GDM1 (cell line): Measurements from ENCODE around the gene WWC2.
"Not testable (repeated sequence)": the region's sequence is repeated elsewhere in the genome, so short reads cannot be mapped to it uniquely, and the experiment has no call there.

Experiments used
- DNase-seq: peaks from one replicate; lab custom pipeline; 2025; lab: John Stamatoyannopoulos, UW

WWC2 gene

GRCh38 chr4:183100827-183101226, 1.8 kb downstream of the WWC2 start:
- DNase-seq = no peak

DNA sequence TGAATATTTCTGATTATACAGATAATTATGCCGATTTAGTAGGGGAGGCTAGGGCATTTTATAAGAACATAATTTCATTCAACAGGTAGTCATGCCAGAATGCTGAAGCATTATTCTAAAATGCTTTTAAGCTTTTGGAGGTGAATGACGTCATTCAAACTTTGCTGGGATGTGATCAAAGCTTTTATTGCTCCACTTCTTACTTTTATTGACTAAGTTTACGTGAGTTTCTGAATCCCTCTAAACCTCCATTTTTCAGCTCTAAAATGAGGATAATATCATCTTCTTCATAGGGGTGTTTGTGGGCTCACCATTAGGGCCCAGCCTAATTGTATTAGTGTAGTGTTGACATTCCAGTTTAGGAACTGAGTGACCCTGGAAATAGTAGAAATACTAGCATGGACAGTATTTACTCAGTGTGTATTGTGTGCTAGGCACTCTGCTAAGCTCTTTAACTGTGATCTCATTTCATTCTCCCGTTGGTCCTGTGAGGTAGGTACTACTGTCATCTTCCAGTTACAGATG, 3.0 kb downstream of the WWC2 start:
- DNase-seq = no peak

DNA sequence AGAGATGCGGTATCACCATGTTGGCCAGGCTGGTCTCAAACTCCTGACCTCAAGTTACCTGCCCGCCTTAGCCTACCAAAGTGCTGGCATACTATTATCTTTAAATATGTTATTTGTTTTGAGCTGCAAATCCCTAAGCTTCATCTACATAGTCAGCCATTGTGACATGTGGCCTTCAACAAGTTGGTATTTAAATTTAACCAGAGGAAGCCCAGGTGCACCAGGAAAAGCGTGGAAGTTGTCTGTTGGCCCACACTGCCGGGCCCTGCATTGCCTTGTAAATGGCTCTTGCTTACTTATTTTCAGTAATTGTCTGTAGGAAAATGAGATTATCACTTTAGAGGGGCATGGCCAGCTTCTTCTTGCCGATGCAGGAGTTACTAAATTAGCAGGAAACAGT, 6.0 kb downstream of the WWC2 start:
- DNase-seq = no peak

GRCh38 chr4:183106839-183107238, 7.8 kb downstream of the WWC2 start:
- no peak for DNase-seq

DNA sequence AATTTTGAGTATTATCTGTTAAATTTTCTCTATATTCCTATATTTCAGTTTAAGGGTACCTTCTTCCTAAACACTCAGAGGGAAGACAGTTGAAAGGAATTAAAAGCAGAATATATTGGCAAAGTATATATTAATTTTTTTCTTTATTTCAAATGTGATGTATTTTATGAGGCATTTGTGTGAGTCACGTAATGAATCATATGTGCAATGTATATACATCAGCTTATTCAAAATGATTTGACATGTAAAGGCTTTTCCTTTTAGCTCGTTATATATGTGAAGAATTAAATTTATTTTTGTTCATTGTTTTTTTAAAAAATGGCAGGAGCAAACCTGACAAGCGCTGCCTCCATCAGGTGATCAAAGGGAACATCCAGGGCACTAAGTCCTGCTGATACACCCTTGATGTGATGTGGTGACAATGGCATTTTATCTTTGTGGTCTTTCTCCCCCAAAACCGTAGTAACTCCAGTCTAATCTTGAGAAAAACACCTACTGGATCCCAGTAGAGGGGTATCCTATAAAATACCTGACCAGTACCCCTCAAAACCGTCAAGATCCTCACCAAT, 8.9 kb downstream of the WWC2 start:
- no peak for DNase-seq

DNA sequence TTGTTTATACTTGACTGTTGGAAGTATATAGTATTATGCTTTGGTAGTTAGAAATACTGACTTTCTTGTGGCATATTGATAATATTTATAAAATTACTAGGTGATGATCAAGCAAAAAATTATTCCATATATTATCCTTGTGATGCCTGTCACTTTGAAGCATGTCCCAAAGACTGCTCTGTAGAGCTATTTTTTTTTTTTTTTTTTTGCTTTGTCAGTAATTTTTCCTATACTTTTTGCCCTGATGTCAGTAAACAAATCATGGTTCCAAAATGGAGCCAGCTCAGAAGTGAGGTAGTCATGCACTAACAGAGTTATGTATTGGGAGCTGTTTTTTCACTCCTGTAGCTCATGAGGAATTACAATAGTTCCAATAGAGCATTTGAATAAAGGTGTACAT, 11.2 kb downstream of the WWC2 start:
- DNase-seq = no peak

GRCh38 chr4:183111452-183111885, 12.4 kb downstream of the WWC2 start:
- DNase-seq = no peak

- DNase-seq = no peak
Measured at GRCh38 chr4:183118141-183118540, 19.1 kb downstream of the WWC2 start.

DNA sequence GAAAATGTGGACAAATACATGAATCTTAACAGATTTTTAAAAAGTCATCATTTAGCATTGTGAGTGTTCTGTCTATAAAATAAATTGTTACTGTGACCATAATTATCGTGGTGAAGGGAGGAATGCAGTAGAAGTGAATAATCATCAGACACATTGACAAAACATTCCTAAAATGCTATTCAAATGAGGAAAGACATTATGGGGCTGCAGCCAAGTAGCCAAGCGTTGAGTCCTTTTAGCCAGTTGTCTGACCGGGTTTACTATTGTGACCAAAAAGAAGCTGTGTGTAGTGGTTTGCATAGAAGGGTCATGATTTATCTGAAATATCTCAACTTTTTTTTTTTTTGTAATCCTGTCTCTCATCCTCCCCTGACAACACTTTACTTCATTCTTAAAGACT, 19.5 kb downstream of the WWC2 start:
- DNase-seq = no peak

GRCh38 chr4:183121660-183122059, 22.6 kb downstream of the WWC2 start:
- DNase-seq = not testable (repeated sequence)

GRCh38 chr4:183124228-183124627, 25.2 kb downstream of the WWC2 start:
- no peak for DNase-seq

GRCh38 chr4:183124865-183125264, 25.8 kb downstream of the WWC2 start:
- DNase-seq = no peak

DNA sequence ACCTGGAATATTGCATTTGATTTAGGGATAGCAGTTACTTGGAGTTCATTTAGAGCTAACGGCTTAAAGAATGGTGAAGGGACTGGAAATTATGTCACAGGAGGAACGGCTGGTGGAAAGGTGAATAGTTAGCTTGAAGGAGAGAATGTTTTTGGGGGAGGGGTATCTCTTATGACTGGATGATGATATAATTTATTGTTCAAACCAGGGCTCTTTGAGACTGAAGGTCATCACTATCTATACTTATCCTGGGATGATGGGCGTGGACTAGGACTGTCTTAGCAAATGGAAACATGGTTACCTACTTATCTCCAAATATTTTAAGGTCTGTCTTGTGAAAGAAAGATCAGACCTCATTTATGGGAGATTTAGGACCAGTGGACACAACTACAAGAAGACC, 30.1 kb downstream of the WWC2 start:
- DNase-seq = no peak

DNA sequence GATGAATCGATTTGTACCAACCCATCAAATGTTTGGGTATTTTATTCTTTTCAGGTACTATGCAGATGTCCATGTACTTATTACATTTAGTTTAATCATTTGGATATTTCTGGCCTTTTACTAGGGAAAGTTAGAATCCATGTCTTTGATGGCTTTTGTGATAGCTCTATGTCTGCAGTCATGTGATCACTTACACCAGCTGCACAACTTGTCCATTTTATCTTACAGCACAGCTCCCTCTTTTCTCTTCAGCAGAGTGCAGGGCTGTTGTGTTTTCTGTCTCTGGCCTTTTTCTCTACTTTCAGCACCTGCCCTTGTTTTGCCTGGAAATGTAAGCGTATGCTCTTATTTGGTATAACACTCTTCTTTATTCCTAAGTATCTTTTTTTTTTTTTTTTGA, 30.6 kb downstream of the WWC2 start:
- DNase-seq = no peak

DNA sequence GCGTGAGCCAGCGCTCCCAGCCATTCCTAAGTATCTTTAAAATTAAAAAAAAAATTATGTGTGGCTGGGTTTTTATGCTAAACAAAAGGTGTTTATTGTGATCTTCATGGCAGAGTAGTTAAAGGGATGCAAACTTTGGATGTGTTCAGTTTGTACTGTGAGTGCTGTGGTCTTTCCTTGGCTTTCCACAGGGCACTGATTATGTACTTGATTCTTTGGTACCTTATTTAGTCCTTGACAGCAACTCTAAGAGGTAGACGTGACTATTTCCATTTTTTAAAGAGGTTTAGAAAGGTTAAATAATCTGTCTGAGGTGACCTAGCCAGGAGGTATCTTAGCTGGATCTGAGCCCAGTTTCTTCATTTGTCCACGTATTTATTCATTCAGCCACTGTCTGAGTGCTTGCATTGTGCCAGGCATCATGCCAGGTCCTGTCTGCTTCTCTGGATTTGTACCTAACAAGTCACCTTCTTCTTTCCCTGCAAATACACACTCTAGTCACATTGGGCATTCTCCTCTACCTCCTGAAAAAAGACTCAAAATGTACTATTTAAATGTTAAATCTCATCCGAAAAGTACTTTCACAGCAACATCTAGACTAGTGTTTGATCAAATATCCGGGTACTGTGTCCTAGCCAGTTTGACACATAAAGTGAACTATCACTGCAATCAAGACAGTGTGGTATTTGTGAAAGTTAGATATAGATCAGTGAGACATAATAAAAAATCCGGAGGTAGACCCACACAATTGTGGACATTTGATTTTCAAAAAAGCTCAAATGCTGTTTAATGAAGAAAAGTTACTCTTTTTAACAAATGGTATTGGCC, 31.5 kb downstream of the WWC2 start:
- DNase-seq = no peak

GRCh38 chr4:183132081-183132480, 33.0 kb downstream of the WWC2 start:
- DNase-seq = no peak

DNA sequence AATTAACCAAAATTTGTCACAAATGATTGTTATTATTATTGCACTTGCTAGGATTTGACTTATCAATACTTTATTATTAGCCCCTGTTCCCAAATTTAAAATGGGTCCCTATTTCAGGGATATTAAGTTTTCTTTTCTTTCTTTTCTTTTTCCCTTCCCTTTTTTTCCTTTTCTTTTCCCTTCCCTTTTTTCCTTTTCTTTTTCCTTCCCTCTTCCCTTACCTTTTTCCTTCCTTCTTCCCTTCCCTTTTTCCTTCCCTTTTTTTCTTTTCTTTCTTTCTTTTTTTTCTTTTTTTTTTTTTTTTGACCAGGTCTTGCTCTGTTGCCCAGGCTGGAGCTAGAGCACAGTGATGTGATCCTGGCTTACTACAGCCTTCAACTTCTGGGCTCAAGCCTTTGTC, 33.8 kb downstream of the WWC2 start:
- DNase-seq = no peak

DNA sequence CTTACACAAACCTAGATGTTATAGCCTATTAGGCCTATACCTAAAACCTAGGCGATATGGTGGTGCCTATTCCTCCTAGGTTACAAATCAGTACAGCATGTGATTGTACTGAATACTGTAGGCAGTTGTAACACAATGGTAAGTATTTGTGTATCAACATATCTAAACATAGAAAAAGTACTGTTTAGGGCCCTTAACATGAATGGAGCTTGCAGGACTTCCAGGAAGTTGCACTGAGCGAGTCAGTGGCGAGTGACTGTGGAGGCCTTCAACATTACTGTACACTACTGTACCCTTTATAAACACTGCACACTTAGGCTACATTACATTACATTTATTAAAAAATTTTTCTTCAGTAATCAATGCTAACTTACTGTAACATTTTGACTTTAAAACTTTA, 37.8 kb downstream of the WWC2 start:
- DNase-seq = no peak

GRCh38 chr4:183139058-183139750, 40.1 kb downstream of the WWC2 start:
- no peak for DNase-seq

DNA sequence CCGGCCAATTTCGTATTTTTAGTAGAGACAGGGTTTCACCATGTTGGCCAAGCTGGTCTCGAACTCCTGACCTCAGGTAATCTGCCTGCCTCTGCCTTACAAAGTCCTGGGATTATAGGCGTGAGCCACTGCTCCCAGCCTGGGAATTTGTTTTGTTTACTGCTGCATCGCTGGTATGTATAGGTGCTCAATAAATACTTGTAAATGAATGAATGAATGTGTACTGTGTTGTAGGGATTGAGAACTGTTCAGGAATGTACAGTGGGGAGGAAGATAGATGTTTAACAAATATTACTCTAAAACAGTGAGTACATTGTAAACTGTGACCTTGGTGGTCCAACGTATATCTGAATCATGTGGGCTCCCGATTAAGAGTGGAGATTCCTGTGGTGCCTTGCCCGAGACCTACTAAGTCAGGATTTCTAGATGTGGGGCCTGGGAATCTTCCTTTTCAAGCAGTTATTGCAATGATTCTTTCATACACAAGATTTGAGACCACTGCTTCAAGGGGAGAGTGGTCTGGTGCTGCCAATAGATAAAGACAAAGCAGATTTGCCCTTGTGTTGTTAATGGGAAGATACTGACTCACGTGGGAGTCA, 41.0 kb downstream of the WWC2 start:
- DNase-seq = no peak

GRCh38 chr4:183140911-183141320, 41.9 kb downstream of the WWC2 start:
- no peak for DNase-seq

GRCh38 chr4:183141997-183142396, 42.9 kb downstream of the WWC2 start:
- no peak for DNase-seq
